Colonic mucosa (tissue), 4 donors: ENCODE data around the gene CUBN. TPM values are rescaled to one million over a fixed set of nuclear protein-coding genes. Genes with fewer than 3 reads are reported as not detected.

Source experiments
- DNase-seq: peaks from one replicate; pipeline ENCODE4 v3.0.0-alpha.2; 2020
- H3K27ac ChIP-seq: fragments of 200-600 bp; one replicate; pipeline ENCODE4 v1.8.0; 2021
- H3K27me3 ChIP-seq: fragments of 200-600 bp; one replicate; pipeline ENCODE4 v1.8.0; 2021
- H3K36me3 ChIP-seq: fragments of 200-600 bp; one replicate; pipeline ENCODE4 v1.8.0; 2021
- H3K4me1 ChIP-seq: fragments of 200-600 bp; one replicate; pipeline ENCODE4 v1.8.0; 2021; ENCODE audit warnings: mild to moderate bottlenecking
- H3K4me3 ChIP-seq: fragments of 200-600 bp; one replicate; pipeline ENCODE4 v1.8.0; 2021
- H3K9ac ChIP-seq, 2 donors: one replicate each; pipeline ENCODE4 v1.7.0; 2013; ENCODE audit warnings: control low read depth in 2 of 2, low read depth in 2 of 2, low read length in 2 of 2
- H3K9me3 ChIP-seq: fragments of 200-600 bp; one replicate; pipeline ENCODE4 v1.8.0; 2021
- CTCF ChIP-seq: fragments of 200-600 bp; IDR thresholded peaks from one replicate; pipeline ENCODE4 v1.8.0; 2022; ENCODE audit warnings: antibody characterized with exemption, mild to moderate bottlenecking
- intact Hi-C: fragments of 100-400 bp; cut with DNase I; formaldehyde crosslinking; loops from one replicate; pipeline ENCODE4 v1.14.1; 2022
- total RNA-seq, 2 donors: library from RNA; stranded (reverse); fragmentation: NEBNext Ultra II Directional in 1 of 2; extraction: Animal tissue kit (Norgen Biotek cat#: 25700) in 1 of 2; gene quantifications; one replicate each; pipeline ENCODE4 v1.2.1, GENCODE V29; 2021
- donor health status: healthy.
- donor health status: DM: no; HTN: no; CAD: no.
- donor health status: DM: no; HTN: no; CAD: no.

The CUBN gene
- total RNA-seq, 2 donors from 2014 or later, result 0.25 to 0.42 TPM

GRCh38 chr10:17086865-17087367 is 42.7 kb downstream of the CUBN start:
- no peaks in the 10 kb centered on the region for H3K27me3 ChIP-seq
- TF ChIP-seq CTCF, result no peak
- no peaks in the 10 kb centered on the region for H3K4me1 ChIP-seq
- no peak overlapping the region for H3K9ac ChIP-seq
- no peak overlapping the region for H3K27ac ChIP-seq
- no peaks in the 10 kb centered on the region for H3K36me3 ChIP-seq
- intact Hi-C loops, result no loop called here
- DNase-seq, result no peak
- H3K9me3 ChIP-seq, result no peaks in the 10 kb centered on the region
- no peak overlapping the region for H3K4me3 ChIP-seq

- H3K4me1 ChIP-seq, result no peaks in the 10 kb centered on the region
- no peak overlapping the region for H3K9ac ChIP-seq
- H3K36me3 ChIP-seq, result no peaks in the 10 kb centered on the region
- intact Hi-C loops, result no loop called here
- DNase-seq, result no peak
- no peak overlapping the region for H3K27ac ChIP-seq
- no peak overlapping the region for H3K4me3 ChIP-seq
- H3K27me3 ChIP-seq, result no peaks in the 10 kb centered on the region
- H3K9me3 ChIP-seq, result no peaks in the 10 kb centered on the region
- TF ChIP-seq CTCF, result no peak
Measured at GRCh38 chr10:17085011-17085725, 44.4 kb downstream of the CUBN start.

GRCh38 chr10:17084258-17084657 is 45.4 kb downstream of the CUBN start:
- Histone ChIP-seq H3K9me3 (no peaks in the 10 kb centered on the region), H3K27ac (no peak overlapping the region), H3K9ac (no peak overlapping the region), H3K4me1 (no peaks in the 10 kb centered on the region), H3K36me3 (no peaks in the 10 kb centered on the region), H3K27me3 (no peaks in the 10 kb centered on the region), H3K4me3 (no peak overlapping the region)
- TF ChIP-seq CTCF, result no peak
- intact Hi-C loops, result no loop called here
- DNase-seq, result no peak

- Histone ChIP-seq H3K36me3 (no peaks in the 10 kb centered on the region), H3K27ac (no peak overlapping the region), H3K4me3 (no peak overlapping the region), H3K9me3 (no peaks in the 10 kb centered on the region), H3K27me3 (no peaks in the 10 kb centered on the region), H3K4me1 (no peaks in the 10 kb centered on the region), H3K9ac (no peak overlapping the region)
- no peak for TF ChIP-seq CTCF
- intact Hi-C loops, result no loop called here
- DNase-seq, result no peak
Measured at GRCh38 chr10:17081431-17081830, 48.2 kb downstream of the CUBN start.

- H3K36me3 ChIP-seq, result no peaks in the 10 kb centered on the region
- H3K4me1 ChIP-seq, result no peaks in the 10 kb centered on the region
- H3K27ac ChIP-seq, result no peak overlapping the region
- no peak overlapping the region for H3K9ac ChIP-seq
- DNase-seq, result no peak
- no peak overlapping the region for H3K4me3 ChIP-seq
- no peak for TF ChIP-seq CTCF
- H3K27me3 ChIP-seq, result no peaks in the 10 kb centered on the region
- intact Hi-C loops, result no loop called here
- no peaks in the 10 kb centered on the region for H3K9me3 ChIP-seq
Measured at GRCh38 chr10:17077890-17078289, 51.7 kb downstream of the CUBN start.
